ENCODE results near the gene PFKL. TPM values are rescaled to one million over a fixed set of nuclear protein-coding genes. Genes with fewer than 3 reads are reported as not detected.

Gene PFKL
- total RNA-seq, 4 donors from 2014 or later: 185 to 288 (median 249) TPM

DNA sequence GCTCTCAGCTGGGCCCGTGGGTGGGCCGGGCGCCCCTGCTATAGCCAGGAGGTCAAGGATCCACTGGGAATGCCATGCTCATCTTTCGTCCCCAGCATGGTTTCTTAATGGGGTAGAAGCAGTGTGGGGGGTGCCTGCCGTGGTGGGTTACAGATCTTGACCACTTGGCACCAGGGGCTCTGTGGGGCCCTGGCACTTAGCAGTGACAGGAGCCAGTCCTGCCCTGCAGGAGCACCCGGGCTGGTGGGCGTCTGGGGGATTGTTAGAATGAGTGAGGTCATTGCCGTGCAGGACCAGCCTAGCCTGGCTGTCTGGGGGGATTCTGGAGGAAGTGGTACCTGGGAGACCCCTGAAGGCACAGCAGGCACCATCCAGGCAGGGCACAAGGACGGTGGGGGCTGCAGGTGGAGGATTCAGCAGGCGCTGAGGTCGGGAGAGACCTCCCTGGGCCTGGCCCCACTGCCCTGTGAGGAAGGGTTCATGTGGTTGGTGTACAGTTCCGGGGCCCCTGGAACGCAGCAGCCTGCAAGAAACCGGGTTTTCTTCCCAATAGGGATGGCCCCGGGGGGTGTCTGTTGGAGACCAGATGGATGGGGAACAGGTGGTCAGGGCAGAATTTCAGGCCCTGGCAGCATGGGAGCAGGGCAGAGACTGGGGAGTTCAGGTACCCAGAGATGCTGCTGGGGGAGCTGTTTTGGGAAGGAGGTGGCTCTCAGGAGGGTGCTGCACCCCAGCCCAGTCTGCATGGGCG is 9.4 kb upstream of the PFKL start:
- no peak overlapping the region for H3K27ac ChIP-seq
- peaks cover 22% of the 10 kb centered on the region for H3K27me3 ChIP-seq
- 75% methylated on average over 16 of the region's 16 CpGs; no CpG with 5 or more reads in 1 of the 2 donors for WGBS, 2 donors (ENCODE audit: low coverage in 1 of 2)
- TF ChIP-seq POLR2A (IDR thresholded peaks at IDR 0.05): no peak
- TF ChIP-seq POLR2AphosphoS5 (IDR thresholded peaks at IDR 0.05): no peak
- TF ChIP-seq CTCF (IDR thresholded peaks at IDR 0.05): no peak
- TF ChIP-seq EP300 (IDR thresholded peaks at IDR 0.05; ENCODE audit: low read depth): no peak
- H3K36me3 ChIP-seq: no peaks in the 10 kb centered on the region
- no peaks in the 10 kb centered on the region for H3K9me3 ChIP-seq
- in situ Hi-C loops (cut with MboI; ENCODE audit: low pct_ligation_motif_present in 1 of 4, low pct_unique_long_range_greater_than_20kb in 1 of 4, low sequenced_read_pairs in 3 of 4): no loop called here
- H3K4me1 ChIP-seq: peaks cover 0 to 13% (median 5%) of the 10 kb centered on the region in 4 donors
- no peak for DNase-seq
- H3K4me3 ChIP-seq: no peak overlapping the region
- intact Hi-C loops (cut with DNase I; ENCODE audit: low total_unique reads): no loop called here

GRCh38 chr21:44291078-44291935 is 8.5 kb upstream of the PFKL start:
- Histone ChIP-seq H3K4me1 (peaks cover 0 to 14% (median 5%) of the 10 kb centered on the region in 4 donors), H3K36me3 (no peaks in the 10 kb centered on the region), H3K27ac (no peak overlapping the region), H3K4me3 (no peak overlapping the region), H3K27me3 (peaks cover 14% of the 10 kb centered on the region), H3K9me3 (no peaks in the 10 kb centered on the region)
- DNase-seq: no peak
- intact Hi-C loops (cut with DNase I; ENCODE audit: low total_unique reads) (no loop called here), in situ Hi-C loops (cut with MboI; ENCODE audit: low pct_ligation_motif_present in 1 of 4, low pct_unique_long_range_greater_than_20kb in 1 of 4, low sequenced_read_pairs in 3 of 4) (no loop called here)
- WGBS, 2 donors (ENCODE audit: low coverage in 1 of 2): 71% methylated on average over 28 of the region's 33 CpGs; no CpG with 5 or more reads in 1 of the 2 donors
- no peak for TF ChIP-seq EP300 (IDR thresholded peaks at IDR 0.05; ENCODE audit: low read depth)
- no peak for TF ChIP-seq POLR2AphosphoS5 (IDR thresholded peaks at IDR 0.05)

GRCh38 chr21:44291936-44292811 is 7.7 kb upstream of the PFKL start:
- no peak overlapping the region for H3K27ac ChIP-seq
- no peak for TF ChIP-seq EP300 (IDR thresholded peaks at IDR 0.05; ENCODE audit: low read depth)
- TF ChIP-seq POLR2A (IDR thresholded peaks at IDR 0.05): no peak
- TF ChIP-seq CTCF (IDR thresholded peaks at IDR 0.05): no peak
- no peak for TF ChIP-seq POLR2AphosphoS5 (IDR thresholded peaks at IDR 0.05)
- in situ Hi-C loops (cut with MboI; ENCODE audit: low pct_ligation_motif_present in 1 of 4, low pct_unique_long_range_greater_than_20kb in 1 of 4, low sequenced_read_pairs in 3 of 4): no loop called here
- intact Hi-C loops (cut with DNase I; ENCODE audit: low total_unique reads): no loop called here
- H3K4me3 ChIP-seq: no peak overlapping the region
- WGBS, 2 donors (ENCODE audit: low coverage in 1 of 2): 53% methylated on average over 21 of the region's 25 CpGs; no CpG with 5 or more reads in 1 of the 2 donors
- peaks cover 5% of the 10 kb centered on the region for H3K27me3 ChIP-seq
- peaks cover 0 to 14% (median 5%) of the 10 kb centered on the region in 4 donors for H3K4me1 ChIP-seq
- H3K9me3 ChIP-seq: no peaks in the 10 kb centered on the region
- no peak for DNase-seq
- H3K36me3 ChIP-seq: no peaks in the 10 kb centered on the region

GRCh38 chr21:44292812-44293195 is 7.0 kb upstream of the PFKL start:
- DNase-seq: no peak

More at GRCh38 chr21:44292812-44293195, 7.0 kb upstream of the PFKL start:
- H3K27ac ChIP-seq: no peak overlapping the region
- H3K4me3 ChIP-seq: no peak overlapping the region
- in situ Hi-C loops (cut with MboI; ENCODE audit: low pct_ligation_motif_present in 1 of 4, low pct_unique_long_range_greater_than_20kb in 1 of 4, low sequenced_read_pairs in 3 of 4): no loop called here
- no peak for TF ChIP-seq POLR2A (IDR thresholded peaks at IDR 0.05)
- TF ChIP-seq POLR2AphosphoS5 (IDR thresholded peaks at IDR 0.05): no peak
- no peaks in the 10 kb centered on the region for H3K27me3 ChIP-seq
- peaks cover 0 to 19% (median 10%) of the 10 kb centered on the region in 4 donors for H3K4me1 ChIP-seq
- no peaks in the 10 kb centered on the region for H3K36me3 ChIP-seq
- intact Hi-C loops (cut with DNase I; ENCODE audit: low total_unique reads): no loop called here
- no peaks in the 10 kb centered on the region for H3K9me3 ChIP-seq
- 84% methylated on average over 9 of the region's 15 CpGs; no CpG with 5 or more reads in 1 of the 2 donors for WGBS, 2 donors (ENCODE audit: low coverage in 1 of 2)
